HCT116 (cell line): ENCODE measurements around the gene NDUFAF7.

Experiments
- EZH2phosphoT487 ChIP-seq: fragments of 200-600 bp; IDR thresholded peaks from 2 replicates; pipeline ENCODE4 v1.6.1; 2018; ENCODE audit warnings: antibody characterized with exemption, borderline replicate concordance
- POLR2A ChIP-seq: IDR thresholded peaks from 2 replicates; pipeline ENCODE4 v1.7.0; 2011; ENCODE audit warnings: borderline replicate concordance; ENCODE audit not compliant: insufficient read depth, insufficient read length; ENCODE audit errors: extremely low read depth
- POLR2AphosphoS5 ChIP-seq: IDR thresholded peaks from 2 replicates; pipeline ENCODE4 v1.6.1; 2011; ENCODE audit warnings: mild to moderate bottlenecking, low read depth, low read length, moderate library complexity
- SRF ChIP-seq: IDR thresholded peaks from 2 replicates; pipeline ENCODE4 v1.6.1; 2012; ENCODE audit warnings: low read depth
- TF ChIP-seq, protein P1 (sequence below), 3 experiments: fragments of 200-600 bp in 1 of 3; sonication (generic) in 1 of 3; IDR thresholded peaks in 2 of 3; conservative IDR thresholded peaks in 1 of 3; 2 replicates each; pipeline ENCODE4 v1.5.1; 2012 to 2017; ENCODE audit warnings: low read depth in 2 of 3, low read length in 2 of 3, antibody characterized with exemption in 1 of 3, borderline replicate concordance in 1 of 3, control low read depth in 1 of 3, mild to moderate bottlenecking in 1 of 3, mixed read lengths in 1 of 3, mixed run types in 1 of 3, moderate library complexity in 1 of 3; ENCODE audit not compliant: insufficient read depth in 1 of 3

DNA sequence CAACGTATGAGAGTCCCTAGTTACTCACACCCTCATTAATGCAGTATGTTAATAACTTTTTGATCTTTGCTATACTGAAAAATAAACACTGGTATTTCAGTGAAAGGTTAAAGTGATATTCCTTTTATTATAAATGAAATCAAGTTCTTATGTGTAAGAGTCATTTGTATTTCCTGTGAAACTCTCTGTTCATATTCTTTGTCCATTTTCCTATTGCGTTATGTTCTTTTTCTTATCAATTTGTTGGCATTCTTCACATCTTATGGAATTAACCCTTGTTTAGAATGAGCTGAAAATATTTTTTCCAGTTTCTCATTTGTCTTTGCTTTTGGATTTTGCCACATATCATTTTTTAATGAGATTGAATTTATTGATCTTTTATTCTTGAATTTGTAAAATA lies 44.8 kb downstream of the NDUFAF7 start:
- TF ChIP-seq POLR2A (no peak), EZH2phosphoT487 (no peak), POLR2AphosphoS5 (no peak), SRF (no peak)
- TF ChIP-seq, protein P1, sequence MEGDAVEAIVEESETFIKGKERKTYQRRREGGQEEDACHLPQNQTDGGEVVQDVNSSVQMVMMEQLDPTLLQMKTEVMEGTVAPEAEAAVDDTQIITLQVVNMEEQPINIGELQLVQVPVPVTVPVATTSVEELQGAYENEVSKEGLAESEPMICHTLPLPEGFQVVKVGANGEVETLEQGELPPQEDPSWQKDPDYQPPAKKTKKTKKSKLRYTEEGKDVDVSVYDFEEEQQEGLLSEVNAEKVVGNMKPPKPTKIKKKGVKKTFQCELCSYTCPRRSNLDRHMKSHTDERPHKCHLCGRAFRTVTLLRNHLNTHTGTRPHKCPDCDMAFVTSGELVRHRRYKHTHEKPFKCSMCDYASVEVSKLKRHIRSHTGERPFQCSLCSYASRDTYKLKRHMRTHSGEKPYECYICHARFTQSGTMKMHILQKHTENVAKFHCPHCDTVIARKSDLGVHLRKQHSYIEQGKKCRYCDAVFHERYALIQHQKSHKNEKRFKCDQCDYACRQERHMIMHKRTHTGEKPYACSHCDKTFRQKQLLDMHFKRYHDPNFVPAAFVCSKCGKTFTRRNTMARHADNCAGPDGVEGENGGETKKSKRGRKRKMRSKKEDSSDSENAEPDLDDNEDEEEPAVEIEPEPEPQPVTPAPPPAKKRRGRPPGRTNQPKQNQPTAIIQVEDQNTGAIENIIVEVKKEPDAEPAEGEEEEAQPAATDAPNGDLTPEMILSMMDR (IDR thresholded peaks at IDR 0.05 in 2 of 3, conservative IDR thresholded peaks at IDR 0.05 in 1 of 3; ENCODE audit: borderline replicate concordance in 1 of 3, insufficient read depth in 1 of 3, low read depth in 2 of 3, low read length in 2 of 3), result no peak
